Measurements from ENCODE around the gene APOM. TPM values are rescaled to one million over a fixed set of nuclear protein-coding genes. Genes with fewer than 3 reads are reported as not detected.
A peak's percentile ranks its signal among the peaks of the same experiment; 100 is the strongest.

Gene APOM
- polyA plus RNA-seq, 3 donors = 4.2 to 8.3 (median 4.8) TPM

DNA sequence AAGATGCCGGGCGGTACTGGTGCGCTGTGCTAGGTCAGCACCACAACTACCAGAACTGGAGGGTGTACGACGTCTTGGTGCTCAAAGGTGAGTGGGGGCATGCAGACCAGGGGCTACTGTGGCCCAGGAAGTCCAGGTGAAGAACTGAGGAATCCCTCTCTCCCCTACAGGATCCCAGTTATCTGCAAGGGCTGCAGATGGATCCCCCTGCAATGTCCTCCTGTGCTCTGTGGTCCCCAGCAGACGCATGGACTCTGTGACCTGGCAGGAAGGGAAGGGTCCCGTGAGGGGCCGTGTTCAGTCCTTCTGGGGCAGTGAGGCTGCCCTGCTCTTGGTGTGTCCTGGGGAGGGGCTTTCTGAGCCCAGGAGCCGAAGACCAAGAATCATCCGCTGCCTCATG lies 52.0 kb downstream of the APOM start:
- 92% methylated on average over 8 of the region's 10 CpGs for WGBS (ENCODE audit: insufficient coverage)
- Mint-ChIP-seq H3K27me3 (ENCODE audit: low read depth in 3 of 3) (peaks cover 0 to 7% (median under 1%) of the 10 kb centered on the region in 3 donors), H3K4me3 (no peak overlapping the region), H3K9me3 (peaks cover 0 to 2% (median 0%) of the 10 kb centered on the region in 7 donors), H3K36me3 (peaks cover 0 to under 1% of the 10 kb centered on the region in 2 donors), H3K27ac (peak overlapping the region in 2 of 7 donors; percentile 6 to 23), H3K4me1 (peaks cover 34% of the 10 kb centered on the region)
- no peak overlapping the region for H2AFZ ChIP-seq (ENCODE audit: insufficient read depth, low read depth, low read length, poor library complexity, severe bottlenecking)
- no peaks in the 10 kb centered on the region for H3K27me3 ChIP-seq (ENCODE audit: control insufficient read depth in 2 of 2, insufficient read depth in 2 of 2, low read length in 2 of 2)
- peaks cover 26 to 34% of the 10 kb centered on the region in 2 donors for H3K4me1 ChIP-seq (ENCODE audit: control insufficient read depth in 1 of 2, insufficient read depth in 2 of 2, low read length in 2 of 2)
- H4K20me1 ChIP-seq (ENCODE audit: insufficient read depth, low read length) = no peaks in the 10 kb centered on the region
- no peak for DNase-seq
- H3K27ac ChIP-seq (ENCODE audit: low read depth in 1 of 2, low read length in 2 of 2) = no peak overlapping the region
- TF ChIP-seq, protein P1, sequence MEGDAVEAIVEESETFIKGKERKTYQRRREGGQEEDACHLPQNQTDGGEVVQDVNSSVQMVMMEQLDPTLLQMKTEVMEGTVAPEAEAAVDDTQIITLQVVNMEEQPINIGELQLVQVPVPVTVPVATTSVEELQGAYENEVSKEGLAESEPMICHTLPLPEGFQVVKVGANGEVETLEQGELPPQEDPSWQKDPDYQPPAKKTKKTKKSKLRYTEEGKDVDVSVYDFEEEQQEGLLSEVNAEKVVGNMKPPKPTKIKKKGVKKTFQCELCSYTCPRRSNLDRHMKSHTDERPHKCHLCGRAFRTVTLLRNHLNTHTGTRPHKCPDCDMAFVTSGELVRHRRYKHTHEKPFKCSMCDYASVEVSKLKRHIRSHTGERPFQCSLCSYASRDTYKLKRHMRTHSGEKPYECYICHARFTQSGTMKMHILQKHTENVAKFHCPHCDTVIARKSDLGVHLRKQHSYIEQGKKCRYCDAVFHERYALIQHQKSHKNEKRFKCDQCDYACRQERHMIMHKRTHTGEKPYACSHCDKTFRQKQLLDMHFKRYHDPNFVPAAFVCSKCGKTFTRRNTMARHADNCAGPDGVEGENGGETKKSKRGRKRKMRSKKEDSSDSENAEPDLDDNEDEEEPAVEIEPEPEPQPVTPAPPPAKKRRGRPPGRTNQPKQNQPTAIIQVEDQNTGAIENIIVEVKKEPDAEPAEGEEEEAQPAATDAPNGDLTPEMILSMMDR (IDR thresholded peaks at IDR 0.05) = no peak
- H3K79me2 ChIP-seq (ENCODE audit: insufficient read depth, low read length) = peaks cover 3% of the 10 kb centered on the region
- no peak overlapping the region for H3K4me3 ChIP-seq (replicated peaks in 1 of 3; ENCODE audit: low read depth in 2 of 3, low read length in 3 of 3)
- no peak overlapping the region for H3K4me2 ChIP-seq (replicated peaks; ENCODE audit: extremely low read depth, low read length, poor library complexity, severe bottlenecking)
- intact Hi-C loops (cut with micrococcal nuclease) = no loop called here
- H3K9me3 ChIP-seq (replicated peaks in 1 of 2; ENCODE audit: control insufficient read depth in 1 of 2, insufficient read depth in 1 of 2, low read length in 2 of 2) = no peaks in the 10 kb centered on the region
- H3K9ac ChIP-seq (ENCODE audit: insufficient read depth, low read length, poor library complexity, severe bottlenecking) = no peak overlapping the region
- no peaks in the 10 kb centered on the region for H3K36me3 ChIP-seq (replicated peaks in 1 of 2; ENCODE audit: control insufficient read depth in 1 of 2, insufficient read depth in 2 of 2, low read length in 2 of 2)

Small RNA genes within 50 kb of the gene (small RNA-seq; reads per million reads assigned to genes)
- not detected for gene MIR4646 (ENCODE audit: insufficient read length, low read depth)
- gene MIR6832 (ENCODE audit: insufficient read length, low read depth) = not detected
- gene RF00019 (ENCODE audit: insufficient read length, low read depth) = not detected
- gene SNORA38 (ENCODE audit: insufficient read length, low read depth) = 138 reads per million, percentile 97 among the genes with 10 or more reads in this experiment
- gene UQCRHP1 (ENCODE audit: insufficient read length, low read depth) = not detected

Other genes starting within 250 kb of the APOM start
- 10 to 100 TPM in 2 of 3 donors, 1 to 10 TPM in 1; 8.1 to 34.8 (median 11.4) TPM for gene MICB, start 157.7 kb upstream of the APOM start, polyA plus RNA-seq
- gene MCCD1, start 126.9 kb upstream of the APOM start, polyA plus RNA-seq = not detected
- 1,000 to 10,000 TPM in 1 of 3 donors, 10 to 100 TPM in 2; 64.1 to 1,059 (median 67.8) TPM for gene DDX39B, start 113.9 kb upstream of the APOM start, polyA plus RNA-seq
- under 1 TPM in 1 of 3 donors, not detected in 2; 0.41 TPM for gene ATP6V1G2, start 109.3 kb upstream of the APOM start, polyA plus RNA-seq
- 10 to 100 TPM in 1 of 3 donors, 1 to 10 TPM in 2; 7.7 to 10.3 (median 8.0) TPM for gene NFKBIL1, start 108.3 kb upstream of the APOM start, polyA plus RNA-seq
- gene LTA, start 83.6 kb upstream of the APOM start, polyA plus RNA-seq = under 1 TPM in 2 of 3 donors, not detected in 1; 0.26 to 0.28 TPM
- 10 to 100 TPM in 1 of 3 donors, 1 to 10 TPM in 2; 7.1 to 13.7 (median 9.6) TPM for gene TNF, start 80.3 kb upstream of the APOM start, polyA plus RNA-seq
- 10 to 100 TPM; 12.6 to 25.5 (median 21.6) TPM for gene LTB, start 73.5 kb upstream of the APOM start, polyA plus RNA-seq
- 1,000 to 10,000 TPM; 1,103 to 1,584 (median 1,202) TPM for gene LST1, start 69.6 kb upstream of the APOM start, polyA plus RNA-seq
- gene NCR3, start 62.9 kb upstream of the APOM start, polyA plus RNA-seq = 1 to 10 TPM in 1 of 3 donors, under 1 TPM in 1, not detected in 1; 0.54 to 1.2 TPM
- 1,000 to 10,000 TPM in 2 of 3 donors, 100 to 1,000 TPM in 1; 952 to 2,310 (median 2,275) TPM for gene AIF1, start 40.7 kb upstream of the APOM start, polyA plus RNA-seq
- gene PRRC2A, start 35.2 kb upstream of the APOM start, polyA plus RNA-seq = 10 to 100 TPM in 1 of 3 donors, 1 to 10 TPM in 2; 1.2 to 76.7 (median 2.3) TPM
- 100 to 1,000 TPM in 1 of 3 donors, 10 to 100 TPM in 2; 15.4 to 195 (median 15.6) TPM for gene BAG6, start 3.2 kb upstream of the APOM start, polyA plus RNA-seq
- 10 to 100 TPM in 2 of 3 donors, 1 to 10 TPM in 1; 8.0 to 23.4 (median 18.1) TPM for gene C6orf47, start 4.9 kb downstream of the APOM start, polyA plus RNA-seq
- gene GPANK1, start 9.1 kb downstream of the APOM start, polyA plus RNA-seq = 10 to 100 TPM; 10.8 to 13.9 (median 12.0) TPM
- gene CSNK2B, start 10.2 kb downstream of the APOM start, polyA plus RNA-seq = 100 to 1,000 TPM; 147 to 227 (median 195) TPM
- 10 to 100 TPM in 1 of 3 donors, under 1 TPM in 1, not detected in 1; 0.17 to 55.1 TPM for gene LY6G5B, start 14.1 kb downstream of the APOM start, polyA plus RNA-seq
- gene LY6G5C, start 25.2 kb downstream of the APOM start, polyA plus RNA-seq = 1 to 10 TPM; 4.8 to 7.3 (median 5.8) TPM
- 100 to 1,000 TPM in 1 of 3 donors, 10 to 100 TPM in 2; 53.0 to 122 (median 56.0) TPM for gene ABHD16A, start 47.4 kb downstream of the APOM start, polyA plus RNA-seq
- gene LY6G6F, start 51.0 kb downstream of the APOM start, polyA plus RNA-seq = under 1 TPM in 1 of 3 donors, not detected in 2; 0.51 TPM
- gene LY6G6D, start 59.5 kb downstream of the APOM start, polyA plus RNA-seq = not detected
- under 1 TPM in 1 of 3 donors, not detected in 2; 0.27 TPM for gene LY6G6C, start 65.9 kb downstream of the APOM start, polyA plus RNA-seq
- under 1 TPM; 0.09 to 0.75 (median 0.68) TPM for gene MPIG6B, start 67.5 kb downstream of the APOM start, polyA plus RNA-seq
- gene DDAH2, start 73.4 kb downstream of the APOM start, polyA plus RNA-seq = 10 to 100 TPM; 29.8 to 56.0 (median 30.6) TPM
- gene CLIC1, start 80.6 kb downstream of the APOM start, polyA plus RNA-seq = 1,000 to 10,000 TPM in 2 of 3 donors, 100 to 1,000 TPM in 1; 676 to 1,304 (median 1,196) TPM
- 10 to 100 TPM in 1 of 3 donors, 1 to 10 TPM in 1, under 1 TPM in 1; 0.58 to 31.2 (median 1.9) TPM for gene MSH5, start 84.1 kb downstream of the APOM start, polyA plus RNA-seq
- 10 to 100 TPM in 1 of 3 donors, not detected in 2; 10.4 TPM for gene SAPCD1, start 106.8 kb downstream of the APOM start, polyA plus RNA-seq
- under 1 TPM in 1 of 3 donors, not detected in 2; 0.57 TPM for gene VWA7, start 121.4 kb downstream of the APOM start, polyA plus RNA-seq
- gene VARS1, start 139.9 kb downstream of the APOM start, polyA plus RNA-seq = 10 to 100 TPM; 22.2 to 28.9 (median 27.3) TPM
- gene LSM2, start 151.1 kb downstream of the APOM start, polyA plus RNA-seq = 10 to 100 TPM; 26.0 to 41.0 (median 40.0) TPM
- gene HSPA1L, start 159.4 kb downstream of the APOM start, polyA plus RNA-seq = under 1 TPM; 0.53 to 0.72 (median 0.55) TPM
- 100 to 1,000 TPM; 144 to 215 (median 200) TPM for gene HSPA1A, start 159.6 kb downstream of the APOM start, polyA plus RNA-seq
- 10 to 100 TPM in 1 of 3 donors, 1 to 10 TPM in 2; 3.4 to 81.4 (median 4.8) TPM for gene HSPA1B, start 171.8 kb downstream of the APOM start, polyA plus RNA-seq
- gene NEU1, start 206.9 kb downstream of the APOM start, polyA plus RNA-seq = 10 to 100 TPM; 70.2 to 89.5 (median 81.8) TPM
- gene SLC44A4, start 223.1 kb downstream of the APOM start, polyA plus RNA-seq = under 1 TPM in 1 of 3 donors, not detected in 2; 0.09 TPM
- gene EHMT2, start 241.8 kb downstream of the APOM start, polyA plus RNA-seq = 10 to 100 TPM in 2 of 3 donors, 1 to 10 TPM in 1; 9.9 to 52.8 (median 16.0) TPM
- gene ZBTB12, start 246.2 kb downstream of the APOM start, polyA plus RNA-seq = under 1 TPM in 1 of 3 donors, not detected in 2; 0.11 TPM